ENCODE data around the gene SNAP47. TPM values are rescaled to one million over a fixed set of nuclear protein-coding genes. Genes with fewer than 3 reads are reported as not detected.
A peak's percentile ranks its signal among the peaks of the same experiment; 100 is the strongest.

SNAP47 gene
- total RNA-seq, 4 donors from 2014 or later, result 25.2 to 41.9 (median 34.7) TPM

GRCh38 chr1:227740401-227740960 lies 5.2 kb downstream of the SNAP47 start:
- intact Hi-C loops (cut with DNase I; ENCODE audit: low total_unique reads), result no loop called here
- peak in 1 of 2 donors; percentile 68 for DNase-seq (ENCODE audit: low spot score in 2 of 2)
- TF ChIP-seq, protein P1, sequence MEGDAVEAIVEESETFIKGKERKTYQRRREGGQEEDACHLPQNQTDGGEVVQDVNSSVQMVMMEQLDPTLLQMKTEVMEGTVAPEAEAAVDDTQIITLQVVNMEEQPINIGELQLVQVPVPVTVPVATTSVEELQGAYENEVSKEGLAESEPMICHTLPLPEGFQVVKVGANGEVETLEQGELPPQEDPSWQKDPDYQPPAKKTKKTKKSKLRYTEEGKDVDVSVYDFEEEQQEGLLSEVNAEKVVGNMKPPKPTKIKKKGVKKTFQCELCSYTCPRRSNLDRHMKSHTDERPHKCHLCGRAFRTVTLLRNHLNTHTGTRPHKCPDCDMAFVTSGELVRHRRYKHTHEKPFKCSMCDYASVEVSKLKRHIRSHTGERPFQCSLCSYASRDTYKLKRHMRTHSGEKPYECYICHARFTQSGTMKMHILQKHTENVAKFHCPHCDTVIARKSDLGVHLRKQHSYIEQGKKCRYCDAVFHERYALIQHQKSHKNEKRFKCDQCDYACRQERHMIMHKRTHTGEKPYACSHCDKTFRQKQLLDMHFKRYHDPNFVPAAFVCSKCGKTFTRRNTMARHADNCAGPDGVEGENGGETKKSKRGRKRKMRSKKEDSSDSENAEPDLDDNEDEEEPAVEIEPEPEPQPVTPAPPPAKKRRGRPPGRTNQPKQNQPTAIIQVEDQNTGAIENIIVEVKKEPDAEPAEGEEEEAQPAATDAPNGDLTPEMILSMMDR (IDR thresholded peaks at IDR 0.05), result no peak
- no peak for TF ChIP-seq POLR2A (IDR thresholded peaks at IDR 0.05)
- WGBS, 2 donors, result 75 to 82% methylated on average over 3 of the region's 3 CpGs
- H3K4me3 ChIP-seq (ENCODE audit: low read depth, poor library complexity, severe bottlenecking), result no peak overlapping the region

DNA sequence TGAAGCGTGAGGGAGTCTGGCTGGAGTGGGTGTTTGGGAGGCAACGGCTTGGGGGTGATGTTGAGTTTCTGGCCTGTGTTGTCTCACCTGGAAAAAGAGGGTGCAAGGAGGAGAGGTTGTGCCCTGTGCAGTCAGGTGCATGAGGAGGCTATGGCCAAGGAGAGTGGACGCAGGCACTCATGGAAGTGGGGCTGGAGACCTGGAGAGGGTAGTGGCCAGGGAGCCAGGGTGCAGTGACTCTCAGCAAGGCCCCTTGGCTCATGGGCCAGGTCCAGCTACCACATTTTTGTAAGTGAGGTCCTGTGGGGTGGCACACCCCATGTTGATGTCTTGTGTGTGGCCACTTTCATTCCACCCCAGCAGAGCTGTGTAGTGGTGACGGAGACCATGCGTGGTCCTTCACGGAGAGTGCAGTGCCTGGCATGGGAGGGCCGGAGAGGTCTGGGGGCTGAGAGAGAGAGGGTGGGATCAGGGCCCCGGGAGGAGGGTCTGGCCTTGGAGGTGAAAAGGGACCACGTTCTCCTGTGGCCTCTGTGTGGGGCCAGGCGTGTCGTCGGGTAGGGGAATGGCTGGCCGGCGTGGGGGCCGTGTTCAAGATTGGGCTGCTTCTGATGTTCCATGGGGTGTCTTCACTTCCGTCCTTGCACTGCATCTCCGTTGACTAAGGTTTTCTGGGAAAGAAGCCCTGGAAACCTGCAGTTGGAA lies 6.1 kb downstream of the SNAP47 start:
- DNase-seq (ENCODE audit: low spot score in 2 of 2), result peak in 1 of 2 donors; percentile 80
- H3K4me3 ChIP-seq (ENCODE audit: low read depth, poor library complexity, severe bottlenecking), result no peak overlapping the region
- intact Hi-C loops (cut with DNase I; ENCODE audit: low total_unique reads), result no loop called here
- TF ChIP-seq POLR2A (IDR thresholded peaks at IDR 0.05), result no peak
- TF ChIP-seq, protein P1 (IDR thresholded peaks at IDR 0.05), result no peak
- WGBS, 2 donors, result 89 to 92% methylated on average over 17 of the region's 17 CpGs

- no peak overlapping the region for H3K4me3 ChIP-seq (ENCODE audit: low read depth, poor library complexity, severe bottlenecking)
- DNase-seq (ENCODE audit: low spot score in 2 of 2), result no peak
- TF ChIP-seq POLR2A (IDR thresholded peaks at IDR 0.05), result no peak
- TF ChIP-seq, protein P1 (IDR thresholded peaks at IDR 0.05), result no peak
- intact Hi-C loops (cut with DNase I; ENCODE audit: low total_unique reads), result no loop called here
- WGBS, 2 donors, result 92 to 95% methylated on average over 13 to 18 of the region's 18 CpGs
These were observed 7.8 kb downstream of the SNAP47 start for GRCh38 chr1:227742738-227743715.

GRCh38 chr1:227744668-227745067 lies 9.4 kb downstream of the SNAP47 start:
- no peak overlapping the region for H3K4me3 ChIP-seq (ENCODE audit: low read depth, poor library complexity, severe bottlenecking)
- TF ChIP-seq POLR2A (IDR thresholded peaks at IDR 0.05), result no peak
- TF ChIP-seq, protein P1 (IDR thresholded peaks at IDR 0.05), result no peak
- DNase-seq (ENCODE audit: low spot score in 2 of 2), result no peak
- WGBS, 2 donors, result 58 to 64% methylated on average over 8 of the region's 8 CpGs
- intact Hi-C loops (cut with DNase I; ENCODE audit: low total_unique reads), result no loop called here

DNA sequence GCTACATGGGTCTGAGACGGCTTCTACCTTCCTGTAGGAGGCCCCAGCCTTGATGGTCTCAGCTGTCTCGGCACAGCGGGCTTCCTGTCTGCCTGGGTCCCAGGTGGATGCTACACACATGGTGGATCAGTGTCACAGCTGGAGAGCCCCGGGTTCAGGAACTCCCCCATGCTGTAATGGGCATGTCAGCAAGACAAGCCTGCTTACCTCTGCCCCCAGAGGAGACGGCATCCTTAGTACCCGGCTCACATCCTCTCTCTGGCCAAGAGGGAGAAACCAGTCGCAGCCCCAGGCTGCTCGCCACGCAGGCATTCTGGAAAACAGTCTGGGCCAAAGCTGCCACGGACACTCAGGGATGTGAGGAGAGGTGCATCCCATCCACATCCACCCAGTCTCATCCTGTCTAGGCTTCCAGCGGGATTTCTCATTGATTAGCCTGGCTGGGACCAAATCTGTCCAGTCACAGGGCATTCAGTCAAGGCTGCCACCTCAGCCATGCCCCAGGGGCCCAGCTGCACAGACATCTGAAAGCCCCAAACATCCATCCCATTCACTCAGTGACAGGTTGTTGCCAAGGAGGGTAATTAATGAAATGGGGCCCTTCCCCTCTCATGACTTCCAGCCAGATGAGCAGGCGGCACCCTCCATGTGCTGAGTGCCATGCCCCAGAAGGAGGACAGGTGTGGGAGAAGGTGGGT lies 10.5 kb downstream of the SNAP47 start:
- intact Hi-C loops (cut with DNase I; ENCODE audit: low total_unique reads), result no loop called here
- H3K4me3 ChIP-seq (ENCODE audit: low read depth, poor library complexity, severe bottlenecking), result no peak overlapping the region
- 87 to 92% methylated on average over 11 to 12 of the region's 12 CpGs for WGBS, 2 donors
- TF ChIP-seq POLR2A (IDR thresholded peaks at IDR 0.05), result no peak
- TF ChIP-seq, protein P1 (IDR thresholded peaks at IDR 0.05), result no peak
- DNase-seq (ENCODE audit: low spot score in 2 of 2), result no peak

Measured in lower leg skin (tissue), 4 donors.